ENCODE results near the gene BOD1.
A peak's percentile ranks its signal among the peaks of the same experiment; 100 is the strongest.

DNA sequence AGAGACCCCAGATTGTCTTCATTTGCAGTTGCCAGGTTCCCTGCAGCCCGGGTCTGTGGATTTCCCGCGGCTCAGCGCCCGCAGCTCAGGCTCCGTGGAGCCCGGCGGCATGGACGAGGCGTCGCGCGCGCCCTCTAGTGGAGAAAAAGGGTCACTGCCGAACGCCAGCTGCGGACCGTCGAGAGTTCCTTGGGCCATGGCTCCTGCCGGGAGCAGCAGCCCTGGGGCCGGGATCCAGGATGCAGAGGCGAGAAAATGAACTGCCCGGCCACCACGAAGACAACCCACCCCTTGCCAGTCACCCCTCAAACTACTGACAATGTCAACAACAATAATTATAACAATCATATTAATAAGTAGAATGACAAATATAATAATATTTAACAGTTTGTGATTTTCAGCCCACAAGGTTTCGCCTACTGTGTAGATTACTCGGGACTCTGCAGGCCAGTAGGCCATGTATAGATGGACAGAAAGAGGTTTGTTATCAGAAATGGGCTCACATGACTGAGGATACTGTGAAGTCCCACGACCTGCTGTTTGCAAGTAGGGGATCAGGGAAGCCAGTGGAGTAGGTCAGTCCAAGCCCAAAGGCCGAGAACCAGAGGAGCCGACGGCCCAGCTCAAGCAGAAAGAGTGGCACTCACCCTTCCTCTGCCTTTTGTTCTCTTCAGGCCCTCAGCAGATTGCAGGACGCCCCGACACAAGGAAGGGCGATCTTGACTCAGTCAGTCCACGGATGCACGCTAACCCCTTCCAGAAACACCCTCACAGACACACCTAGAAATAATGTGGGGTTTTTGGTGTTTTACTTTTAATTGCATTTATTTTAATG is 43.1 kb downstream of the BOD1 start:
- TF ChIP-seq, protein P1, sequence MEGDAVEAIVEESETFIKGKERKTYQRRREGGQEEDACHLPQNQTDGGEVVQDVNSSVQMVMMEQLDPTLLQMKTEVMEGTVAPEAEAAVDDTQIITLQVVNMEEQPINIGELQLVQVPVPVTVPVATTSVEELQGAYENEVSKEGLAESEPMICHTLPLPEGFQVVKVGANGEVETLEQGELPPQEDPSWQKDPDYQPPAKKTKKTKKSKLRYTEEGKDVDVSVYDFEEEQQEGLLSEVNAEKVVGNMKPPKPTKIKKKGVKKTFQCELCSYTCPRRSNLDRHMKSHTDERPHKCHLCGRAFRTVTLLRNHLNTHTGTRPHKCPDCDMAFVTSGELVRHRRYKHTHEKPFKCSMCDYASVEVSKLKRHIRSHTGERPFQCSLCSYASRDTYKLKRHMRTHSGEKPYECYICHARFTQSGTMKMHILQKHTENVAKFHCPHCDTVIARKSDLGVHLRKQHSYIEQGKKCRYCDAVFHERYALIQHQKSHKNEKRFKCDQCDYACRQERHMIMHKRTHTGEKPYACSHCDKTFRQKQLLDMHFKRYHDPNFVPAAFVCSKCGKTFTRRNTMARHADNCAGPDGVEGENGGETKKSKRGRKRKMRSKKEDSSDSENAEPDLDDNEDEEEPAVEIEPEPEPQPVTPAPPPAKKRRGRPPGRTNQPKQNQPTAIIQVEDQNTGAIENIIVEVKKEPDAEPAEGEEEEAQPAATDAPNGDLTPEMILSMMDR (IDR thresholded peaks at IDR 0.05; ENCODE audit: low read depth, low read length, poor library complexity, severe bottlenecking): peak; percentile 93
- no peak for TF ChIP-seq EZH2phosphoT487 (IDR thresholded peaks at IDR 0.05; ENCODE audit: borderline replicate concordance, low read length)
